H9 (cell line): ENCODE measurements around the gene FANCE. TPM values are rescaled to one million over a fixed set of nuclear protein-coding genes. Genes with fewer than 3 reads are reported as not detected.

Experiments
- DNase-seq: peaks from one replicate; pipeline ENCODE4 v3.0.0-alpha.2; 2017
- H2AFZ ChIP-seq: one replicate; pipeline ENCODE4 v1.6.1; 2013; ENCODE audit warnings: mild to moderate bottlenecking, low read length, control low read depth, moderate library complexity
- H2AK5ac ChIP-seq: 2 replicates; pipeline ENCODE4 v1.6.1; 2013; ENCODE audit warnings: low read length, control low read depth, mixed read lengths; ENCODE audit not compliant: insufficient read length
- H2BK120ac ChIP-seq: one replicate; pipeline ENCODE4 v1.6.1; 2013; ENCODE audit warnings: low read depth, mild to moderate bottlenecking, low read length, control low read depth, inconsistent platforms; ENCODE audit not compliant: poor library complexity, severe bottlenecking
- H2BK12ac ChIP-seq: 2 replicates; pipeline ENCODE4 v1.6.1; 2013; ENCODE audit warnings: low read length, control low read depth, mixed read lengths, low read depth; ENCODE audit not compliant: insufficient read length
- H2BK15ac ChIP-seq: 2 replicates; pipeline ENCODE4 v1.6.1; 2013; ENCODE audit warnings: low read depth, low read length, control low read depth
- H2BK20ac ChIP-seq: one replicate; pipeline ENCODE4 v1.6.1; 2013; ENCODE audit warnings: low read depth, mild to moderate bottlenecking, low read length, control low read depth, inconsistent platforms; ENCODE audit not compliant: poor library complexity, severe bottlenecking
- H2BK5ac ChIP-seq: 2 replicates; pipeline ENCODE4 v1.6.1; 2013; ENCODE audit warnings: low read length, control low read depth, mixed read lengths; ENCODE audit not compliant: insufficient read length
- H3K14ac ChIP-seq: 2 replicates; pipeline ENCODE4 v1.6.1; 2013; ENCODE audit warnings: low read length, control low read depth; ENCODE audit not compliant: insufficient read depth
- H3K18ac ChIP-seq: 2 replicates; pipeline ENCODE4 v1.6.1; 2013; ENCODE audit warnings: low read depth, mild to moderate bottlenecking, mixed read lengths, low read length, control low read depth; ENCODE audit not compliant: insufficient read length
- H3K23ac ChIP-seq: 2 replicates; pipeline ENCODE4 v1.6.1; 2013; ENCODE audit warnings: low read length, control low read depth, mixed read lengths, low read depth; ENCODE audit not compliant: insufficient read length
- H3K23me2 ChIP-seq: 2 replicates; pipeline ENCODE4 v1.6.1; 2013; ENCODE audit warnings: low read depth, mild to moderate bottlenecking, mixed read lengths, low read length, control low read depth; ENCODE audit not compliant: insufficient read length, poor library complexity, severe bottlenecking
- H3K27ac ChIP-seq: 2 replicates; pipeline ENCODE4 v1.5.1; 2013; ENCODE audit warnings: low read length, control low read depth, mixed read lengths, low read depth; ENCODE audit not compliant: insufficient read length
- H3K27me3 ChIP-seq: 2 replicates; pipeline ENCODE4 v1.6.1; 2013; ENCODE audit warnings: low read length, control low read depth, inconsistent platforms; ENCODE audit not compliant: insufficient read depth
- H3K4ac ChIP-seq: 2 replicates; pipeline ENCODE4 v1.6.1; 2013; ENCODE audit warnings: low read depth, mild to moderate bottlenecking, control low read depth, inconsistent platforms, low read length, moderate library complexity
- H3K4me1 ChIP-seq: 2 replicates; pipeline ENCODE4 v1.6.1; 2013; ENCODE audit warnings: low read length, control low read depth, inconsistent platforms; ENCODE audit not compliant: insufficient read depth
- H3K4me2 ChIP-seq: 2 replicates; pipeline ENCODE4 v1.6.1; 2013; ENCODE audit warnings: low read length, control low read depth, mixed read lengths; ENCODE audit not compliant: insufficient read length, insufficient read depth
- H3K56ac ChIP-seq: 2 replicates; pipeline ENCODE4 v1.6.1; 2013; ENCODE audit warnings: low read depth, mild to moderate bottlenecking, mixed read lengths, low read length, control low read depth; ENCODE audit not compliant: insufficient read length
- H3K79me1 ChIP-seq: 2 replicates; pipeline ENCODE4 v1.6.1; 2013; ENCODE audit warnings: low read depth, mild to moderate bottlenecking, moderate library complexity, low read length, control low read depth, inconsistent platforms; ENCODE audit not compliant: insufficient read depth, poor library complexity, severe bottlenecking
- H3K79me2 ChIP-seq: 2 replicates; pipeline ENCODE4 v1.6.1; 2013; ENCODE audit warnings: low read length, control low read depth, inconsistent platforms; ENCODE audit not compliant: insufficient read depth
- H3K9ac ChIP-seq: 2 replicates; pipeline ENCODE4 v1.6.1; 2013; ENCODE audit warnings: low read length, control low read depth, mixed read lengths; ENCODE audit not compliant: insufficient read length; ENCODE audit errors: extremely low read depth
- H3K9me3 ChIP-seq: one replicate; pipeline ENCODE4 v1.6.1; 2013; ENCODE audit warnings: low read depth, low read length, inconsistent platforms; ENCODE audit not compliant: control insufficient read depth
- H3T11ph ChIP-seq: one replicate; pipeline ENCODE4 v1.6.1; 2013; ENCODE audit warnings: mild to moderate bottlenecking, low read length, control low read depth, inconsistent platforms
- H4K20me1 ChIP-seq: one replicate; pipeline ENCODE4 v1.6.1; 2013; ENCODE audit not compliant: control insufficient read depth, insufficient read length, insufficient read depth
- H4K5ac ChIP-seq: 2 replicates; pipeline ENCODE4 v1.6.1; 2013; ENCODE audit warnings: low read depth, mild to moderate bottlenecking, mixed read lengths, low read length, control low read depth; ENCODE audit not compliant: insufficient read length
- H4K8ac ChIP-seq: replicated peaks from 2 replicates; pipeline ENCODE4 v1.6.1; 2013; ENCODE audit warnings: low read length, control low read depth, mixed read lengths, low read depth; ENCODE audit not compliant: insufficient read length
- H4K91ac ChIP-seq: 2 replicates; pipeline ENCODE4 v1.6.1; 2013; ENCODE audit warnings: low read depth, mild to moderate bottlenecking, moderate library complexity, mixed read lengths, low read length, control low read depth; ENCODE audit not compliant: insufficient read length
- H3K27ac Mint-ChIP-seq, 3 experiments: 2 replicates in 2 of 3; 3 replicates in 1 of 3; pipeline ENCODE4 v1.8.0; 2020 to 2021; ENCODE audit warnings: mixed read lengths in 3 of 3, mild to moderate bottlenecking in 1 of 3, moderate library complexity in 1 of 3
- H3K27me3 Mint-ChIP-seq: 2 replicates; pipeline ENCODE4 v1.8.0; 2021; ENCODE audit warnings: low read depth, mild to moderate bottlenecking, moderate library complexity, mixed read lengths
- H3K36me3 Mint-ChIP-seq, 3 experiments: 2 replicates in 2 of 3; 3 replicates in 1 of 3; pipeline ENCODE4 v1.8.0; 2020 to 2021; ENCODE audit warnings: low read depth in 3 of 3, mixed read lengths in 3 of 3; ENCODE audit not compliant: insufficient read depth in 1 of 3
- H3K4me1 Mint-ChIP-seq, 2 experiments: 2 replicates each; pipeline ENCODE4 v1.8.0; 2020; ENCODE audit warnings: mixed read lengths in 2 of 2
- H3K4me3 Mint-ChIP-seq, 2 experiments: 2 replicates in 1 of 2; 3 replicates in 1 of 2; pipeline ENCODE4 v1.8.0; 2020 to 2021; ENCODE audit warnings: mild to moderate bottlenecking in 2 of 2, mixed read lengths in 2 of 2, moderate library complexity in 1 of 2
- H3K9me3 Mint-ChIP-seq, 2 experiments: 2 replicates in 1 of 2; 3 replicates in 1 of 2; pipeline ENCODE4 v1.8.0; 2020; ENCODE audit warnings: mild to moderate bottlenecking in 2 of 2, mixed read lengths in 2 of 2, moderate library complexity in 1 of 2
- CTCF ChIP-seq: fragments of 200-600 bp; sonication (generic); conservative IDR thresholded peaks from 3 replicates; pipeline ENCODE4 v1.8.0; 2021; ENCODE audit warnings: antibody characterized with exemption, mild to moderate bottlenecking
- WGBS: extraction: QIAGEN DNeasy Blood & Tissue Kit; methylation state at CpG from one replicate; pipeline ENCODE4 v1.1.7; 2013; ENCODE audit warnings: missing lambda C conversion rate, low lambda C conversion rate, mixed read lengths; ENCODE audit not compliant: insufficient read length; ENCODE audit errors: extremely low coverage; 5-methylcytosine and 5-hydroxymethylcytosine counted together
- total RNA-seq: library from RNA; stranded (reverse); gene quantifications from 2 replicates; pipeline ENCODE4 v1.2.1, GENCODE V29; 2021

The FANCE gene
- total RNA-seq, 1 experiment from 2014 or later: 8.4 TPM

GRCh38 chr6:35489995-35490791 lies 38.1 kb downstream of the FANCE start:
- no peak overlapping the region for H2BK120ac ChIP-seq
- no peak overlapping the region for H4K5ac ChIP-seq
- H3K23me2 ChIP-seq: peaks cover 22% of the 10 kb centered on the region
- H3K79me2 ChIP-seq: peaks cover 2% of the 10 kb centered on the region; the same call in 1 of the 2 replicates
- Mint-ChIP-seq H3K9me3 (no peaks in the 10 kb centered on the region; a peak in 1 of 5 replicates), H3K27me3 (peaks cover 7% of the 10 kb centered on the region), H3K36me3 (no peaks in the 10 kb centered on the region; a peak in 1 of 7 replicates), H3K4me1 (peaks cover 72 to 80% of the 10 kb centered on the region in 2 experiments), H3K27ac (peak overlapping the region; percentile 92 to 96 (median 95); a peak in 6 of 7 replicates), H3K4me3 (peak overlapping the region; percentile 55 to 78)
- peaks cover 3% of the 10 kb centered on the region for H4K20me1 ChIP-seq
- H3K18ac ChIP-seq: peak overlapping the region; percentile 29
- H3K4me1 ChIP-seq: peaks cover 14% of the 10 kb centered on the region; the same call in 1 of the 2 replicates
- no peak overlapping the region for H2BK12ac ChIP-seq
- H3K23ac ChIP-seq: no peak overlapping the region
- H3K9me3 ChIP-seq: no peaks in the 10 kb centered on the region
- H3T11ph ChIP-seq: no peak overlapping the region
- H3K27me3 ChIP-seq: no peaks in the 10 kb centered on the region; the same call in 1 of the 2 replicates
- H2AFZ ChIP-seq: no peak overlapping the region
- H3K9ac ChIP-seq: no peak overlapping the region
- no peak overlapping the region for H4K8ac ChIP-seq
- H3K56ac ChIP-seq: no peak overlapping the region
- no peak overlapping the region for H3K4ac ChIP-seq
- no peak overlapping the region for H2BK5ac ChIP-seq
- H2BK15ac ChIP-seq: no peak overlapping the region
- no peak overlapping the region for H4K91ac ChIP-seq
- H3K4me2 ChIP-seq: peak overlapping the region; percentile 46
- no CpG with 5 or more reads among the region's 28 CpGs for WGBS
- H3K27ac ChIP-seq: no peak overlapping the region
- H2BK20ac ChIP-seq: no peak overlapping the region
- no peaks in the 10 kb centered on the region for H3K79me1 ChIP-seq
- no peak overlapping the region for H2AK5ac ChIP-seq
- H3K14ac ChIP-seq: peak overlapping the region; percentile 60
- DNase-seq: peak; percentile 88
- no peak for TF ChIP-seq CTCF
